GM12878 (cell line): ENCODE data around the gene INHBE. TPM values are rescaled to one million over a fixed set of nuclear protein-coding genes. Genes with fewer than 3 reads are reported as not detected.

Source experiments
- ATAC-seq: fragments of 200-7000 bp; cut with Tn5 transposase; 3 replicates; pipeline ENCODE4 v1.9.1; 2020; ENCODE audit warnings: mild to moderate bottlenecking, moderate library complexity
- BruUV-seq: library from RNA; stranded (reverse); fragments of 400-500 nt; replicated peaks from 2 replicates; lab custom pipeline; 2021; lab: Mats Ljungman, UMichigan
- CTCF ChIA-PET: fragments of 300-600 bp; sonication (Branson Sonifier 250); formaldehyde crosslinking; extraction: SDS; loops from one replicate; lab custom pipeline; 2021; ENCODE audit warnings: inconsistent platforms; lab: Yijun Ruan, JAX
- POLR2A ChIA-PET: fragments of 350-600 bp; formaldehyde crosslinking; extraction: SDS; loops from one replicate; lab custom pipeline; 2021; ENCODE audit warnings: inconsistent platforms; lab: Charles Lee
- RAD21 ChIA-PET: fragments of 300-600 bp; sonication (Branson Sonifier 250); formaldehyde crosslinking; loops from one replicate; lab custom pipeline; 2023; ENCODE audit warnings: antibody characterized with exemption; ENCODE audit not compliant: unreplicated experiment; lab: Charles Lee
- SMC1A ChIA-PET: fragments of 300-600 bp; sonication (Branson Sonifier 250); formaldehyde crosslinking; loops from one replicate; lab custom pipeline; 2023; ENCODE audit not compliant: unreplicated experiment, uncharacterized antibody; lab: Charles Lee
- DNase-seq: peaks from one replicate; pipeline ENCODE4 v3.0.0-alpha.2; 2011; ENCODE audit warnings: low read depth, low spot score
- FAIRE-seq: peaks from 3 replicates; lab custom pipeline; 2011; peaks lifted over from hg19 to GRCh38; lab: Jason Lieb, UNC
- H2AFZ ChIP-seq: 2 replicates; pipeline ENCODE4 v1.6.0; 2011; ENCODE audit warnings: low read depth, low read length, control low read depth; ENCODE audit not compliant: control insufficient read depth
- H3K27ac ChIP-seq: 2 replicates; pipeline ENCODE4 v1.5.1; 2011; ENCODE audit warnings: control low read depth; ENCODE audit not compliant: control insufficient read depth, insufficient read depth
- H3K27me3 ChIP-seq, 2 experiments: replicated peaks in 1 of 2; 2 replicates each; pipeline versions ENCODE4 v1.6.0 to v1.6.1; 2011; ENCODE audit warnings: low read length in 1 of 2; ENCODE audit not compliant: control insufficient read depth in 2 of 2, insufficient read depth in 2 of 2
- H3K36me3 ChIP-seq, 2 experiments: 2 replicates each; pipeline ENCODE4 v1.5.1; 2011; ENCODE audit warnings: low read length in 1 of 2; ENCODE audit not compliant: control insufficient read depth in 2 of 2, insufficient read depth in 2 of 2
- H3K4me1 ChIP-seq: 2 replicates; pipeline ENCODE4 v1.6.1; 2011; ENCODE audit warnings: mild to moderate bottlenecking, low read length, moderate library complexity, mixed read lengths; ENCODE audit not compliant: control insufficient read depth, insufficient read depth
- H3K4me2 ChIP-seq: 2 replicates; pipeline ENCODE4 v1.6.0; 2011; ENCODE audit warnings: control low read depth; ENCODE audit not compliant: control insufficient read depth, insufficient read depth
- H3K4me3 ChIP-seq: fragments of 200-600 bp; sonication (generic); 2 replicates; pipeline ENCODE4 v1.5.1; 2016
- H3K79me2 ChIP-seq: 2 replicates; pipeline ENCODE4 v1.6.0; 2011; ENCODE audit warnings: low read length; ENCODE audit not compliant: control insufficient read depth, insufficient read depth
- H3K9ac ChIP-seq: 2 replicates; pipeline ENCODE4 v1.8.0; 2011; ENCODE audit warnings: low read length, control low read depth, mixed read lengths; ENCODE audit not compliant: control insufficient read depth, insufficient read depth
- H3K9me3 ChIP-seq: replicated peaks from 3 replicates; pipeline ENCODE4 v1.5.1; 2011; ENCODE audit warnings: mild to moderate bottlenecking, low read length; ENCODE audit not compliant: control insufficient read depth, insufficient read depth
- H4K20me1 ChIP-seq: 2 replicates; pipeline ENCODE4 v1.6.0; 2011; ENCODE audit not compliant: control insufficient read depth, insufficient read depth
- ATF7 ChIP-seq: fragments of 450-650 bp; IDR thresholded peaks from 2 replicates; pipeline ENCODE4 v1.6.1; 2016; ENCODE audit warnings: low read depth, mild to moderate bottlenecking
- CBFB ChIP-seq: IDR thresholded peaks from 2 replicates; pipeline ENCODE4 v1.6.1; 2016; ENCODE audit warnings: antibody characterized with exemption, low read depth
- CHD4 ChIP-seq: fragments of 200-600 bp; sonication (generic); IDR thresholded peaks from 2 replicates; pipeline ENCODE4 v1.6.1; 2016; ENCODE audit warnings: mild to moderate bottlenecking
- IKZF1 ChIP-seq: fragments of 450-650 bp; conservative IDR thresholded peaks from 2 replicates; pipeline ENCODE4 v1.6.1; 2017; ENCODE audit warnings: antibody characterized with exemption, mild to moderate bottlenecking
- IRF4 ChIP-seq: IDR thresholded peaks from 2 replicates; pipeline ENCODE4 v1.6.1; 2011; ENCODE audit warnings: low read depth, low read length
- MXI1 ChIP-seq: fragments of 150-350 bp; IDR thresholded peaks from 2 replicates; pipeline ENCODE4 v1.6.1; 2011; ENCODE audit warnings: low read depth, mild to moderate bottlenecking, inconsistent platforms, low read length, improper control_type of control experiment
- NR2F1 ChIP-seq: fragments of 450-650 bp; conservative IDR thresholded peaks from 2 replicates; pipeline ENCODE4 v1.6.1; 2017; ENCODE audit warnings: mild to moderate bottlenecking
- PAX5 ChIP-seq: IDR thresholded peaks from 2 replicates; pipeline ENCODE4 v1.6.1; 2011; ENCODE audit warnings: low read depth, low read length, borderline replicate concordance
- RAD21 ChIP-seq: IDR thresholded peaks from 2 replicates; pipeline ENCODE4 v1.6.1; 2011; ENCODE audit warnings: mild to moderate bottlenecking, low read depth, low read length, moderate library complexity; ENCODE audit not compliant: insufficient read depth
- SIN3A ChIP-seq: IDR thresholded peaks from 2 replicates; pipeline ENCODE4 v1.6.1; 2012; ENCODE audit warnings: low read depth, low read length, improper control_type of control experiment
- ZSCAN29 ChIP-seq: fragments of 450-650 bp; IDR thresholded peaks from 2 replicates; pipeline ENCODE4 v1.6.1; 2017; ENCODE audit warnings: mild to moderate bottlenecking, moderate library complexity
- WGBS: methylation state at CpG from one replicate; pipeline ENCODE4 v1.1.6; 2016; ENCODE audit warnings: low lambda C conversion rate; ENCODE audit not compliant: insufficient replicate concordance, insufficient coverage; ENCODE audit errors: missing lambda C conversion rate; 5-methylcytosine and 5-hydroxymethylcytosine counted together
- in situ Hi-C: fragments of 300-500 bp; cut with MboI; formaldehyde crosslinking; loops from 9 replicates; pipeline ENCODE4 v1.14.3; 2018; ENCODE audit warnings: mixed read lengths
- intact Hi-C: fragments of 100-400 bp; cut with micrococcal nuclease; formaldehyde crosslinking; loops from one replicate; pipeline ENCODE4 v1.14.2; 2022; ENCODE audit not compliant: unreplicated experiment
- polyA plus RNA-seq, 11 experiments: library from polyadenylated mRNA; depleted of rRNA in 4 of 11; unstranded in 6 of 11; stranded (reverse) in 5 of 11; fragments of >200 nt; fragmentation: Nextera tagmentation in 4 of 11; fragmentation: Illumina TruSeq in 1 of 11; extraction: Ambion mirVana in 4 of 11; extraction: Trizol in 1 of 11; gene quantifications; 1 replicate in 1 of 11; 2 replicates in 10 of 11; pipeline versions ENCODE4 v1.2.1 to v1.2.3, GENCODE V29; 2011 to 2016; ENCODE audit warnings: inconsistent platforms in 2 of 11, missing spikeins in 2 of 11, low read depth in 1 of 11
- total RNA-seq, 4 experiments: library from RNA; depleted of rRNA in 3 of 4; stranded (reverse); fragments of >200 nt in 3 of 4; fragmentation: Illumina TruSeq in 1 of 4; extraction: Trizol in 1 of 4; gene quantifications; 2 replicates each; pipeline versions ENCODE4 v1.2.1 to v1.2.3, GENCODE V29; 2013 to 2021
- TF ChIP-seq, protein P1 (sequence below): fragments of 450-650 bp; conservative IDR thresholded peaks from 2 replicates; pipeline ENCODE4 v1.6.1; 2017; ENCODE audit warnings: mild to moderate bottlenecking, moderate library complexity
- TF ChIP-seq, protein P2 (sequence below), 3 experiments: IDR thresholded peaks in 2 of 3; conservative IDR thresholded peaks in 1 of 3; 2 replicates each; pipeline ENCODE4 v1.5.1; 2011; ENCODE audit warnings: low read depth in 3 of 3, low read length in 3 of 3, mild to moderate bottlenecking in 3 of 3, control low read depth in 2 of 3, moderate library complexity in 2 of 3, inconsistent platforms in 1 of 3, mixed read lengths in 1 of 3; ENCODE audit not compliant: control insufficient read depth in 2 of 3, insufficient read depth in 1 of 3; ENCODE audit errors: extremely low read depth in 1 of 3
- TF ChIP-seq, protein P3 (sequence below): IDR thresholded peaks from 2 replicates; pipeline ENCODE4 v1.6.1; 2012; ENCODE audit warnings: low read depth, low read length, improper control_type of control experiment
- TF ChIP-seq, protein P4 (sequence below): fragments of 450-650 bp; formaldehyde crosslinking; IDR thresholded peaks from 2 replicates; pipeline ENCODE4 v1.5.0; 2022; ENCODE audit warnings: mild to moderate bottlenecking, missing genetic modification characterization

INHBE gene
- total and polyA plus RNA-seq, 10 of the 15 experiments (the other 5 are each of a cell fraction or from before 2014, with no cell fraction given): 0.09 to 2.5 (median 0.37) TPM

DNA sequence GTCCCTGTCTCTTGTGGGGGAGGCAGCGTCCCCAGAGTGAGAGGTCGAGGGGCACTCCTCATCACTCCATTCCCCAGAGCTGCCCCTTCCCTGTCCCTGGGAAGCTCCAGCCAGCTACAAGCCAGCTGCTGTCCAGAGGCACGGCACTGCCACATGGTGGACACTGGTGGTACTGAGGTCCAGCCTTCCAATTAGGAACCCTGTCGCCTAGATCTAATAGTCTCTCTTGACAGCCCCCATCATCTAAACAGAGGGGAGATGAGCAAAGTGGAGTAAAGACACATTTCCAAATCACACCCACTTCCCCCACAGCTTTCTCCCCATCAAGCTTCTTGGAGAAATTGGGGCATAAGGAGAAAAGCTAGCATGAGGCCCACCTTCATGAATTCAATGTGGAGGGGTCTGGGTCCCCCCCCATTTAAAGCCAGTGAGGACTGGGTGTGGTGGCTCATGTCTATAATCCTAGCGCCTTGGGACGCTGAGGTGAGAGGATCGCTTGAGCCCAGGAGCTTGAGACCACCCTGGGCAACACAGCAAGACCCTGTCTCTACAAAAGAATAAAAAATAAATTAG, 2.1 kb upstream of the INHBE start:
- Histone ChIP-seq H3K4me3 (no peak overlapping the region), H3K27me3 (no peaks in the 10 kb centered on the region), H3K9ac (no peak overlapping the region), H3K4me1 (peaks cover 6% of the 10 kb centered on the region), H3K9me3 (no peaks in the 10 kb centered on the region), H3K27ac (no peak overlapping the region), H4K20me1 (no peaks in the 10 kb centered on the region), H2AFZ (peak overlapping the region; percentile 76), H3K4me2 (no peak overlapping the region), H3K79me2 (no peaks in the 10 kb centered on the region), H3K36me3 (no peaks in the 10 kb centered on the region)
- ATAC-seq: peak; percentile 68
- FAIRE-seq: peak; percentile 79
- SMC1A ChIA-PET: interaction anchor here (0.7 to 7.6 kb wide), 39 partner anchors 8 to 239 kb away, joined by 3 to 226 read pairs (median 4); partner anchors contain the start of genes INHBC and SHMT2
- RAD21 ChIA-PET: interaction anchor here (0.6 to 6.8 kb wide), 38 partner anchors 9 to 770 kb away, joined by 3 to 224 read pairs (median 5); partner anchors contain the start of genes DDIT3, INHBC, SHMT2 and STAC3
- in situ Hi-C loops (loop anchor here (10.0 kb wide), 1 partner anchor 138 kb away; no protein-coding TSS in a partner anchor), intact Hi-C loops (loop anchor here (1.0 kb wide), 2 partner anchors 146 to 190 kb away; no protein-coding TSS in a partner anchor)
- CTCF ChIA-PET: interaction anchor here (0.6 to 11.0 kb wide), 62 partner anchors 9 to 355 kb away, joined by 3 to 540 read pairs (median 6); partner anchors contain the start of genes DCTN2, INHBC, SHMT2 and STAC3
- no peak for DNase-seq
- 19% methylated on average over 7 of the region's 7 CpGs for WGBS
- no TSS peak for BruUV-seq
- POLR2A ChIA-PET: interaction anchor here (0.5 to 6.1 kb wide), 20 partner anchors 8 to 1078 kb away, joined by 3 to 29 read pairs (median 4); partner anchors contain the start of gene INHBC
- TF ChIP-seq IRF4 (0 out of 2 replicates have a peak, but pooled peaks have one; percentile 15), CBFB (no peak), ZSCAN29 (no peak), RAD21 (peak; percentile 96), ATF7 (no peak), CHD4 (no peak), PAX5 (no peak), IKZF1 (peak; percentile 74), MXI1 (no peak), NR2F1 (no peak), SIN3A (no peak)
- TF ChIP-seq, protein P1, sequence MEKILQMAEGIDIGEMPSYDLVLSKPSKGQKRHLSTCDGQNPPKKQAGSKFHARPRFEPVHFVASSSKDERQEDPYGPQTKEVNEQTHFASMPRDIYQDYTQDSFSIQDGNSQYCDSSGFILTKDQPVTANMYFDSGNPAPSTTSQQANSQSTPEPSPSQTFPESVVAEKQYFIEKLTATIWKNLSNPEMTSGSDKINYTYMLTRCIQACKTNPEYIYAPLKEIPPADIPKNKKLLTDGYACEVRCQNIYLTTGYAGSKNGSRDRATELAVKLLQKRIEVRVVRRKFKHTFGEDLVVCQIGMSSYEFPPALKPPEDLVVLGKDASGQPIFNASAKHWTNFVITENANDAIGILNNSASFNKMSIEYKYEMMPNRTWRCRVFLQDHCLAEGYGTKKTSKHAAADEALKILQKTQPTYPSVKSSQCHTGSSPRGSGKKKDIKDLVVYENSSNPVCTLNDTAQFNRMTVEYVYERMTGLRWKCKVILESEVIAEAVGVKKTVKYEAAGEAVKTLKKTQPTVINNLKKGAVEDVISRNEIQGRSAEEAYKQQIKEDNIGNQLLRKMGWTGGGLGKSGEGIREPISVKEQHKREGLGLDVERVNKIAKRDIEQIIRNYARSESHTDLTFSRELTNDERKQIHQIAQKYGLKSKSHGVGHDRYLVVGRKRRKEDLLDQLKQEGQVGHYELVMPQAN: no peak
- TF ChIP-seq, protein P2, sequence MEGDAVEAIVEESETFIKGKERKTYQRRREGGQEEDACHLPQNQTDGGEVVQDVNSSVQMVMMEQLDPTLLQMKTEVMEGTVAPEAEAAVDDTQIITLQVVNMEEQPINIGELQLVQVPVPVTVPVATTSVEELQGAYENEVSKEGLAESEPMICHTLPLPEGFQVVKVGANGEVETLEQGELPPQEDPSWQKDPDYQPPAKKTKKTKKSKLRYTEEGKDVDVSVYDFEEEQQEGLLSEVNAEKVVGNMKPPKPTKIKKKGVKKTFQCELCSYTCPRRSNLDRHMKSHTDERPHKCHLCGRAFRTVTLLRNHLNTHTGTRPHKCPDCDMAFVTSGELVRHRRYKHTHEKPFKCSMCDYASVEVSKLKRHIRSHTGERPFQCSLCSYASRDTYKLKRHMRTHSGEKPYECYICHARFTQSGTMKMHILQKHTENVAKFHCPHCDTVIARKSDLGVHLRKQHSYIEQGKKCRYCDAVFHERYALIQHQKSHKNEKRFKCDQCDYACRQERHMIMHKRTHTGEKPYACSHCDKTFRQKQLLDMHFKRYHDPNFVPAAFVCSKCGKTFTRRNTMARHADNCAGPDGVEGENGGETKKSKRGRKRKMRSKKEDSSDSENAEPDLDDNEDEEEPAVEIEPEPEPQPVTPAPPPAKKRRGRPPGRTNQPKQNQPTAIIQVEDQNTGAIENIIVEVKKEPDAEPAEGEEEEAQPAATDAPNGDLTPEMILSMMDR (IDR thresholded peaks at IDR 0.05 in 2 of 3, conservative IDR thresholded peaks at IDR 0.05 in 1 of 3; ENCODE audit: control insufficient read depth in 2 of 3, extremely low read depth in 1 of 3, insufficient read depth in 1 of 3, low read depth in 3 of 3, low read length in 3 of 3): peak; percentile 94 to 97 (median 96); a peak in 5 of 6 replicates
- TF ChIP-seq, protein P3, sequence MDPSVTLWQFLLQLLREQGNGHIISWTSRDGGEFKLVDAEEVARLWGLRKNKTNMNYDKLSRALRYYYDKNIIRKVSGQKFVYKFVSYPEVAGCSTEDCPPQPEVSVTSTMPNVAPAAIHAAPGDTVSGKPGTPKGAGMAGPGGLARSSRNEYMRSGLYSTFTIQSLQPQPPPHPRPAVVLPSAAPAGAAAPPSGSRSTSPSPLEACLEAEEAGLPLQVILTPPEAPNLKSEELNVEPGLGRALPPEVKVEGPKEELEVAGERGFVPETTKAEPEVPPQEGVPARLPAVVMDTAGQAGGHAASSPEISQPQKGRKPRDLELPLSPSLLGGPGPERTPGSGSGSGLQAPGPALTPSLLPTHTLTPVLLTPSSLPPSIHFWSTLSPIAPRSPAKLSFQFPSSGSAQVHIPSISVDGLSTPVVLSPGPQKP: no peak
- TF ChIP-seq, protein P4, sequence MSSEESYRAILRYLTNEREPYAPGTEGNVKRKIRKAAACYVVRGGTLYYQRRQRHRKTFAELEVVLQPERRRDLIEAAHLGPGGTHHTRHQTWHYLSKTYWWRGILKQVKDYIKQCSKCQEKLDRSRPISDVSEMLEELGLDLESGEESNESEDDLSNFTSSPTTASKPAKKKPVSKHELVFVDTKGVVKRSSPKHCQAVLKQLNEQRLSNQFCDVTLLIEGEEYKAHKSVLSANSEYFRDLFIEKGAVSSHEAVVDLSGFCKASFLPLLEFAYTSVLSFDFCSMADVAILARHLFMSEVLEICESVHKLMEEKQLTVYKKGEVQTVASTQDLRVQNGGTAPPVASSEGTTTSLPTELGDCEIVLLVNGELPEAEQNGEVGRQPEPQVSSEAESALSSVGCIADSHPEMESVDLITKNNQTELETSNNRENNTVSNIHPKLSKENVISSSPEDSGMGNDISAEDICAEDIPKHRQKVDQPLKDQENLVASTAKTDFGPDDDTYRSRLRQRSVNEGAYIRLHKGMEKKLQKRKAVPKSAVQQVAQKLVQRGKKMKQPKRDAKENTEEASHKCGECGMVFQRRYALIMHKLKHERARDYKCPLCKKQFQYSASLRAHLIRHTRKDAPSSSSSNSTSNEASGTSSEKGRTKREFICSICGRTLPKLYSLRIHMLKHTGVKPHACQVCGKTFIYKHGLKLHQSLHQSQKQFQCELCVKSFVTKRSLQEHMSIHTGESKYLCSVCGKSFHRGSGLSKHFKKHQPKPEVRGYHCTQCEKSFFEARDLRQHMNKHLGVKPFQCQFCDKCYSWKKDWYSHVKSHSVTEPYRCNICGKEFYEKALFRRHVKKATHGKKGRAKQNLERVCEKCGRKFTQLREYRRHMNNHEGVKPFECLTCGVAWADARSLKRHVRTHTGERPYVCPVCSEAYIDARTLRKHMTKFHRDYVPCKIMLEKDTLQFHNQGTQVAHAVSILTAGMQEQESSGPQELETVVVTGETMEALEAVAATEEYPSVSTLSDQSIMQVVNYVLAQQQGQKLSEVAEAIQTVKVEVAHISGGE (CRISPR knock-in tag): no peak
